GM21723 (cell line): ENCODE results near the gene NPHP3.
"Not testable (repeated sequence)": the region's sequence is repeated elsewhere in the genome, so short reads cannot be mapped to it uniquely, and the experiment has no call there.

Experiments
- ATAC-seq: cut with Tn5 transposase; IDR thresholded peaks from one replicate; pipeline ENCODE4 v1.9.1; 2021; ENCODE audit warnings: mild to moderate bottlenecking, moderate library complexity; ENCODE audit not compliant: unreplicated experiment

The NPHP3 gene

DNA sequence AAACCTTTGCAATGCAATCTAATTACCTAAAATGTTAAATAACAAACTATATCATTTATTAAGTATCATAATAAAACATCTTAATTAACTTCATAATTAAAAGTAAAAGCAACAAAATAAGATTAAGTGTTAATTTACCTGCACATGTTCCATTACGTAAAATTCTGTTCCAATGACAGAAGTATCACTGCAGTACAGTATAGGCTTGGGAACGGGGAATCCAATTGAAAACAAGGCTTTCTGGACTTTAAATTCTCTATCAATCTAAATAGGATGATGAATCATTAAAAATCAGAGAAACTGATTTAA, 79.7 kb downstream of the NPHP3 start:
- ATAC-seq: no peak

DNA sequence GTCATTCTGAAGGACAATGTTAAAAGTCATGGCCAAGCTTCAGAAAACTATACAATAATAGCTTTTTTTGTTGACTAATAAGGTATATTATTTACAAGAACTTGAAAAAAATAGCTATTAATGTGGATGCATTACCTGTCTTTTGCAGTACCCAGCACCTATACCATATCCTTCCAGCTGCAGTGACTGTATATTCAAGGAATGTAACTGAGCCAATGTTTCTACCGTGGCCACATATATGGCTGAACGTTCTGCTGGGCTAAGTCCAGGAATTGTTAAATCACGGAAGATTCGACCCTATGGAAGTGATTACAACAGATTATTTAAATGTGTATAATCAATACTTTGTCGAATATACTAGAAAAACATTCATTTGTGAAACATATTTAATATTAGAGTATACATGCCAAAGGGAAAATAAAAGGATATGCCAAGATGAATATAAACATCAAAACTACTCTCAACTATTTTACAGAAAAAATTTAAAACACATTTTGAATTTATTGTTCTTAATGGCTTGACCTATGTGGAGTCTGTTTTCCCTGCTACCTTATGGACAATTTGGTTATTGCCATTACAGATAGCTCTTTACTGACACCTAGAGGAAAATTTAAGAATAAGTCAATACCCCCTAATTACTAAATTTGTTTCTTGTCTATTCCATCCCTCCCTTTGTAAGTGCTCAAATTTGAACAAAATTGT, 80.2 kb downstream of the NPHP3 start:
- peak; percentile 48 for ATAC-seq

DNA sequence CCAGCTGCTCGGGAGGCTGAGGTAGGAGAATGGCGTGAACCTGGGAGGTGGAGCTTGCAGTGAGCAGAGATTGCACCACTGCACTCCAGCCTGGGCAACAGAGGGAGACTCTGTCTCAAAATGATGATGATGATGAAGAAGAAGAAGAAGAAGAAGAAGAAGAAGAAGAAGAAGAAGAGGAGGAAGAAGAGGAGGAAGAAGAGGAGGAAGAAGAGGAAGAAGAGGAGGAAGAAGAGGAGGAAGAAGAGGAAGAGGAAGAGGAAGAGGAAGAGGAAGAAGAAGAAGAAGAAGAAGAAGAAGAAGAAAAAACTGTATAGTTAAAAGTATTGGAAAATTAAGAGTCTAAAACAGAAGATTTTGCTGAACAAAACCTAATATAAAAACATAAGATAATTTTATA, 80.8 kb downstream of the NPHP3 start:
- not testable (repeated sequence) for ATAC-seq

DNA sequence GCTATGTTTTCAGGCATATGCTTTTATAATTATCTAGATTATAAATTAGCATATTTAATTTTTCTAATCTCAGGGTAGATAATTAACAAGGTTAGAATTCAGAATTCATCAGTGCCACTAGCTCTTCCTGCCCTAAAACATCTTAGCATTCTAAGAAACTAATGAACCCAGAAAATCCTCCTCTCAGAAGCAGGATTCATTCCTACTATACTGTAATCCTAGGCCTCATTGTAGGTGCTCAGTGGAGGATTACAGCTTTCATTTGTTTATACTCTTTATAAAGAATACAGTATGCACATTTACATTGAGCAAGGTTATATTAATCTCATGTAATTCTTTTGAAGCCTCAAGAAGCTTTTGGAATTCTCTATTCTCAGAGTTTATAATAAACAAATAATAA, 83.5 kb downstream of the NPHP3 start:
- no peak for ATAC-seq

DNA sequence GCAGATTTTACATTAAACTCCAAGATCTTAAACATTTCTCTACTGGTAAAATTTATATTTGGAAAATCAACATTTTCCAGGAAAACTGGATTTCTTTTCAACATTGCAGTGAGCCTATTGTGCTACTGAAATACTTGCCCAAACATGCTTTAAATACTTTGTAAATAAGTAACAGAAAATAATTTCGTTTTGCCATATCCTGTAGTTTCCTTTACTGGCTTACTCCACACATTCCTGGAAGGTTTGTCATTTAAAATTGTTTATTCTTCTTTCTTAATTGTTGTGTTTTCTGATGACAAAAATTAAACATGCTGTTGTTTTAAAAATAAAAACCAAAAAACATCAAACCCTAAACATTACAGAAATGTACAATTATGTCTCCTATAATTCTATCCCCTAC, 84.6 kb downstream of the NPHP3 start:
- ATAC-seq: no peak

DNA sequence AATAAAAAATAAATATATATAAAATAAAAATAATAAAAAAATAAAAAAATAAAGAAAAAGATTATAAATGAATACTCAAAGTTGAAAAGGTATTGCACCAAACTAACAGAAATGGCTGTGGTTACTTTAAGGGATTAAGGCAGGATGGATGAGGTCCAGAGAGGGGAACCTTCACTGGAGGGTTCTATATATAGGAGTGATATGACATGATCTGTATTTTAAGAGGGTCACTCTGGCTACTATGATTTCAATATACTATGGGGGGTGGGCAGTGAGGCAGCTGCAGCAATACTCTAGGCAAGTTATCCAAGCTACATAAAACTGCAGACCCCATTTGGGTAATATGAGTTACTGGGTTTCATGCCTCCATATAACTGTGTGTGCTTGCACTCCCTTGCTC, 87.2 kb downstream of the NPHP3 start:
- no peak for ATAC-seq
